Measurements from ENCODE around the gene MYCN. TPM values are rescaled to one million over a fixed set of nuclear protein-coding genes. Genes with fewer than 3 reads are reported as not detected.
"Not testable (repeated sequence)": the region's sequence is repeated elsewhere in the genome, so short reads cannot be mapped to it uniquely, and the experiment has no call there.

Gene MYCN
- total RNA-seq, 2 donors from 2014 or later, result 0.14 to 3.5 TPM

DNA sequence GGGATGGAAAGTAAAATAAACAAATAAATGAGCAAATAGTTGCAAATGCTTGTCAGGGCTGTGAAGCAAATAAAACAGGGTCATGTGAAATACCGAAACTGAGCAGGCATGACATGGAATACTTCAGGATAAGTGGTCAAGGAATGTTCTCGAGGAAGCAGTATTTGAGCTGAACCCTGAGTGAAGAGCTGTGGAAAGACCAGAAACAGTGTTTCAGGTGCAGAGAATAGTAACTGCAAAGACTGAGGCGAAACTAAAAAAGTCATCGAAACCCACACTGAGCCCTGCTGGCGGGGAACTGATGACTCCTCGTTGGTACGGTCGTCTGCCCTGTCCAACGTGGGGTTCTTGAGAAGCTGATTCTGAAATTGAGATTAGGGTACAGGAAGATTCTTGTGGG, 27.2 kb upstream of the MYCN start:
- no peak overlapping the region for H3K4me3 ChIP-seq
- no peak overlapping the region for H3K27ac ChIP-seq
- no peaks in the 10 kb centered on the region for H3K4me1 ChIP-seq (replicated peaks)
- no peak for DNase-seq (ENCODE audit: low spot score)
- 92% methylated on average over 9 of the region's 9 CpGs for WGBS
- peaks cover 2% of the 10 kb centered on the region for H3K27me3 ChIP-seq (replicated peaks; ENCODE audit: insufficient read depth)
- no peak for TF ChIP-seq POLR2AphosphoS5 (IDR thresholded peaks at IDR 0.05)
- TF ChIP-seq, protein P1, sequence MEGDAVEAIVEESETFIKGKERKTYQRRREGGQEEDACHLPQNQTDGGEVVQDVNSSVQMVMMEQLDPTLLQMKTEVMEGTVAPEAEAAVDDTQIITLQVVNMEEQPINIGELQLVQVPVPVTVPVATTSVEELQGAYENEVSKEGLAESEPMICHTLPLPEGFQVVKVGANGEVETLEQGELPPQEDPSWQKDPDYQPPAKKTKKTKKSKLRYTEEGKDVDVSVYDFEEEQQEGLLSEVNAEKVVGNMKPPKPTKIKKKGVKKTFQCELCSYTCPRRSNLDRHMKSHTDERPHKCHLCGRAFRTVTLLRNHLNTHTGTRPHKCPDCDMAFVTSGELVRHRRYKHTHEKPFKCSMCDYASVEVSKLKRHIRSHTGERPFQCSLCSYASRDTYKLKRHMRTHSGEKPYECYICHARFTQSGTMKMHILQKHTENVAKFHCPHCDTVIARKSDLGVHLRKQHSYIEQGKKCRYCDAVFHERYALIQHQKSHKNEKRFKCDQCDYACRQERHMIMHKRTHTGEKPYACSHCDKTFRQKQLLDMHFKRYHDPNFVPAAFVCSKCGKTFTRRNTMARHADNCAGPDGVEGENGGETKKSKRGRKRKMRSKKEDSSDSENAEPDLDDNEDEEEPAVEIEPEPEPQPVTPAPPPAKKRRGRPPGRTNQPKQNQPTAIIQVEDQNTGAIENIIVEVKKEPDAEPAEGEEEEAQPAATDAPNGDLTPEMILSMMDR (IDR thresholded peaks at IDR 0.05), result no peak
- TF ChIP-seq POLR2A (IDR thresholded peaks at IDR 0.05), result no peak
- no peaks in the 10 kb centered on the region for H3K9me3 ChIP-seq
- intact Hi-C loops (cut with DNase I), result no loop called here
- H3K36me3 ChIP-seq, result no peaks in the 10 kb centered on the region

GRCh38 chr2:15914596-15915385, 25.6 kb upstream of the MYCN start:
- Histone ChIP-seq H3K36me3 (no peaks in the 10 kb centered on the region), H3K27me3 (replicated peaks; ENCODE audit: insufficient read depth) (peaks cover 2% of the 10 kb centered on the region), H3K4me1 (replicated peaks) (no peaks in the 10 kb centered on the region), H3K4me3 (no peak overlapping the region), H3K27ac (no peak overlapping the region), H3K9me3 (no peaks in the 10 kb centered on the region)
- TF ChIP-seq POLR2A (IDR thresholded peaks at IDR 0.05) (no peak), POLR2AphosphoS5 (IDR thresholded peaks at IDR 0.05) (no peak)
- TF ChIP-seq, protein P1 (IDR thresholded peaks at IDR 0.05), result no peak
- intact Hi-C loops (cut with DNase I), result no loop called here
- WGBS, result 14% methylated on average over 10 of the region's 10 CpGs
- no peak for DNase-seq (ENCODE audit: low spot score)

- H3K27me3 ChIP-seq (replicated peaks; ENCODE audit: insufficient read depth); H3K4me3 ChIP-seq; H3K36me3 ChIP-seq; H3K4me1 ChIP-seq (replicated peaks); H3K9me3 ChIP-seq; H3K27ac ChIP-seq; intact Hi-C loops (cut with DNase I); DNase-seq (ENCODE audit: low spot score): not testable (repeated sequence)
- WGBS, result 46% methylated on average over 4 of the region's 4 CpGs
These were observed 24.8 kb upstream of the MYCN start for GRCh38 chr2:15915546-15915945.

DNA sequence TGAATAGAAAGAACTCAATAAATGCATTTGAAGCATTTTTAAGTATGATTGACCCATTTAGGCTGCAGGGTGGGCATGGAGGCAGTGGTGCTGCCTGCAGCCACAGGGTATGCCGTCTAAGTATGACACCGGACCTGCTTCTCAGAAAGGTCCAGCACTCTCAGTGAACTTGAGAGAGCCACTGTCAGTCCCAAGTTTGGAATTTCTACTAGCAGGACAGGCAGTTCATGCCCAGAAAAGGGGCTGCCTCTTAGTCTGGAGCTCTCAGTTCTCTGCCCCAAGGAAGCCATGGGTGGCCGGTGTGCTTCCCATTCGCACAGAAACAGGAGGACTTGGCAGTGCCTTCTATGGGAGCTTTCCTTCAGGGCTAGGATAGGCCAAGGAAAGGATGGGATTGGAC, 24.0 kb upstream of the MYCN start:
- H3K4me1 ChIP-seq (replicated peaks), result no peaks in the 10 kb centered on the region
- intact Hi-C loops (cut with DNase I), result no loop called here
- no peak for DNase-seq (ENCODE audit: low spot score)
- peaks cover 2% of the 10 kb centered on the region for H3K27me3 ChIP-seq (replicated peaks; ENCODE audit: insufficient read depth)
- H3K36me3 ChIP-seq, result no peaks in the 10 kb centered on the region
- no peaks in the 10 kb centered on the region for H3K9me3 ChIP-seq
- TF ChIP-seq POLR2A (IDR thresholded peaks at IDR 0.05) (no peak), POLR2AphosphoS5 (IDR thresholded peaks at IDR 0.05) (no peak)
- TF ChIP-seq, protein P1 (IDR thresholded peaks at IDR 0.05), result no peak
- no peak overlapping the region for H3K4me3 ChIP-seq
- no peak overlapping the region for H3K27ac ChIP-seq
- WGBS, result 95% methylated on average over 4 of the region's 4 CpGs

DNA sequence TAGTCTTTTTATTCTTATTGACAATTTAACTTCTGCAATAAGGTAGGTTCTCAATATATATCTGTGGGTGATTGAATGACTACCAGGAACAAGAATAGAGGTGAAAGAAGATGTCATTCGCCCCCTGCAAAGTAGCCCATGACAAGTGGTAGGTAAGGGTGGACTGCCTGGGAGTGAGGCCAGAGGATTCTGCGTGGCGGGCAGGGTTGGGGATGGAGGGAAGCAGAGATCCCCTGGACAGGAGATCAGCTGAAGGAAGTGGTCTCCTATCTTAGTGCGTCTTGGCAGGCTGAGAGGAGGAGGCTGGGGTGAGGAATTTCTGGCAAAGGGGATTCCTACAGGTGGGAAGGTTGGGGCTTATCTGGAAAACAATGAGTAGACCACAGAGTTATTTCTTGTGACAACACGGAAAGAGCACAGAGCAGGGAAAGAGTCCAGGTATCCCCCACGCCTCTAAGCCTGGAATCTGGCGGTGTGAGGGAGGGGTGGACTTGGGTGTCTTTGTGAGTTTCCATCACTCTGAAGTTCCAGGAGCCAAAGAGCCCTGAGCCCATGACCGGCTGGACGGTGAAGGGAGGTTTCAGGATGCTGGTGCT, 21.5 kb upstream of the MYCN start:
- no peaks in the 10 kb centered on the region for H3K4me1 ChIP-seq (replicated peaks)
- no peak for DNase-seq (ENCODE audit: low spot score)
- TF ChIP-seq, protein P1 (IDR thresholded peaks at IDR 0.05), result no peak
- TF ChIP-seq POLR2AphosphoS5 (IDR thresholded peaks at IDR 0.05), result no peak
- no peak for TF ChIP-seq POLR2A (IDR thresholded peaks at IDR 0.05)
- H3K27me3 ChIP-seq (replicated peaks; ENCODE audit: insufficient read depth), result peaks cover 2% of the 10 kb centered on the region
- intact Hi-C loops (cut with DNase I), result no loop called here
- no peak overlapping the region for H3K4me3 ChIP-seq
- no peaks in the 10 kb centered on the region for H3K9me3 ChIP-seq
- H3K36me3 ChIP-seq, result no peaks in the 10 kb centered on the region
- H3K27ac ChIP-seq, result no peak overlapping the region
- WGBS, result 63% methylated on average over 8 of the region's 9 CpGs

Data from prostate gland (tissue), 2 donors.